HG03108 (cell line): Measurements from ENCODE around the gene ANKRD6.
"Not testable (repeated sequence)": the region's sequence is repeated elsewhere in the genome, so short reads cannot be mapped to it uniquely, and the experiment has no call there.

Experiments
- ATAC-seq: cut with Tn5 transposase; IDR thresholded peaks from one replicate; pipeline ENCODE4 v1.9.1; 2021; ENCODE audit warnings: moderate library complexity; ENCODE audit not compliant: unreplicated experiment

Gene ANKRD6

DNA sequence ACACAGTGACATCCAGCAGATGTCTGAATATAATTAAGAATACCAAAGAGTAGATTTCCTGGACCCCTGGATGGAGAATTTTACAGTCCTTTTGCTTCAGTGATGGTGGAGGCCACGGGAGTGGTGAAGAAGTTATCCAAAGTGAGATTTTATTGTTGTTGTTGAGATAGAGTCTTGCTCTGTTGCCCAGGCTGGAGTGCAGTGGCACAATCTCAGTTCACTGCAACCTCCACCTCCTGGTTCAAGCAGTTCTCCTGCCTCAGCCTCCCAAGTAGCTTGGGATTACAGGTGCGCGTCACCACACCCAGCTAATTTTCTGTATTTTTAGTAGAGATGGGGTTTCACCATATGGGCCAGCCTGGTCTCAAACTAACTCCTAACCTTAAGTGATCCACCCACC is 208.6 kb downstream of the ANKRD6 start:
- not testable (repeated sequence) for ATAC-seq

DNA sequence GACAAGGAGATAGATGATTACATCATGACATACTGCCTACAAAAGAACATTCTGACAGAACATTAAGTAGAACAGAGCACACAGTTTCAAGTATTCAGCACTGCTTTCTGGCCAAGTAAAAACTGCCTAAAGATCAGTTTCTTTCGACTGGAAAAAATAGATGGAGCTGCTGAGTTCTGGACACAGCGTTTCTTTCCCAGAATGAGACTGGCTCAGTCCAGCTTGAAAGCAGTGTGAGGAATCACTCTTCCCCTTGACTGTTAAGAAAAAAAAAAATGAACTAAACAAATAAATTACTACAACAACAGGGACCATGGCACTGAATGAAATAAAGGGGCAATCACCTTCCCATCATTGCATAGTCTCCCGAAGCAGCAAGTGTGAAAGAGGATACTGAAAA is 210.0 kb downstream of the ANKRD6 start:
- ATAC-seq = no peak

DNA sequence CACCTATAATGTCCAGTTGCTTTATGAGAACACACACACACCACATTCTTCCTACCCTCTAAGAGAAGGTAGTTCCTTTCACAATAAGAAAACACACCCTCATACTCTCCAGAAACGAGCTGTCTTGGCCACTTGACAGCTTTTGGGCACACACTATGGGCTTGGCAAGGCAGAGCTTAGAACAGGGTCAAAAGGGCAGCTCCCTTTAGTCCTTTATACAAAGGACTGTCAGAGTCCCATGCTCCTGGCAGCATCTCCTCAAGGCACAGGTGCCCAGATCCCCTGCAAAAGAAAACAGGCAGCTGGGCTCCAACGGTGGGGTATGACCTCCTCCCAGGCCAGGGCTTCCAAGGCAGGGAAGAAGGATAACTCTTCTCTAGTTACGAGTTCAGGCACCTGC is 210.5 kb downstream of the ANKRD6 start:
- ATAC-seq = no peak

DNA sequence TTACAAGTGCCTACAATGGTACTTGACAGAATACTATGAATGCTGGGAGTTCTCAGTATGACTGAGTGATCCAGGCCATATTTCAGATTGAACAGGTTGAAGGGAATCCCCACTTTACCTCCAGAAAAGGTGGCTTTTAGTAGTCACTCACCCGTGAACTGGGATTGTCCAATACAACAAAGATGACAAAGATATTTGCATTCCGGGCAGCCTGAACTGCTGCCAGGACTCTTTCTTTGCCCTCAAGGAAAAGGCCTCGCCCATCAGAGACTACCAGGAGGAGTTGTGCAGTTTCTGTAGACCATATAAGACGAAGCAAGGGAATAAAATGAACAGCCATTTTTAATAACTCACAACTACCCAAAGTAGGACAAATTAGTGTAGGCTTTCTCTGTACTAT is 211.9 kb downstream of the ANKRD6 start:
- no peak for ATAC-seq

DNA sequence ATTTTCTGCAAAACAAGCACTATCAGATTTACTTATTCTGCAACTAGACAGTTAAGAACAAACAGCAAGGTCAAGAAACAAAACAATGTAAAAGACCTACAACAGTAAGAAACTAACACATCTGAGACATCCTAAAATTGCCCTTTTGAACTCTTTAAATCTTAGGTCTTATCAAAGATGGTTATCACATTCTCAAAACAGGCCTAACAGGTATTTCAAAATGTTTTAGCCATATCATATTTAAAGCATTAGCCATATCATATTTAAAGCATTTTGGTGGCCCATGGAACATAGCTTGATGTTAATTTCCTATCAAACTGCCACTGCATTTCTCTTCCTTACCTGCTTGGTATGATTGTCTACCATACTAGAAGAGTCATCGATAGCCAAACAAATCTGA is 216.7 kb downstream of the ANKRD6 start:
- no peak for ATAC-seq

DNA sequence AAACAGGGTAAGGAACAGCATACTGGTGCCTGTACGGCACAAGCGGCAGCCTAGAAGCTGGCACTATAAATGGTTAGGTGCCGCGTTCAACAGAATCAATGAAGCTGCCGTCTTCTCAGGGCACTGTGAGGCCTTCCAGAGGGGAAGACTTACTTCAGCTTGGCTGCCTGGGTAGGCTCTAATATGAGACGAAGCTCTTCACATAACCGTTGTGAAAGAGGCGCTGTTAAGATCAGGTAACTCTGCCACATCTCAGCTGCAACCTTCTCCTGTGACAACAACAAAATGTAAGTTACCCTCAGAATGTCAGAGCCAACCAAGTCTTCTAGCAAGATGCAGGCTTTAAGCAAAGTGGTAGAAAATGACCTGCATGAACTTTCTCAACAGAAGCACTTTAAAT is 217.6 kb downstream of the ANKRD6 start:
- no peak for ATAC-seq

DNA sequence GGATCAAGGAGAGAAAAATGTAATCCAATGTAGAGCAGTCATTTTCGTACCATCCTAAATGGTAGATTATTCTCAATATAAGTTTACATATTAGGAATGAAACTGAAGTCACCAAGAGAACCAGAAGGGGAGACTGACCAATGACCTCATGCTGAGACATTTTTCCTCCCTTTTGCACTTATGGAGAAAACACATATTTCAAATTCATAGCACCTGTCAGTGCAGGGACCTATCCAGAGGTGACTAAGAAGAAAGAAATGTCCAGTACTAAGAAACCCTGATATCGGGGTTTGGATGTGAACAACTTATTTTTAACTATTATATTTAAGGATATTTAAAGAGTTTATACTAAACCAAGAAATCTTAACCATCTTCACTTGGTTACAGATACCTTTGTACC is 222.2 kb downstream of the ANKRD6 start:
- ATAC-seq = no peak

DNA sequence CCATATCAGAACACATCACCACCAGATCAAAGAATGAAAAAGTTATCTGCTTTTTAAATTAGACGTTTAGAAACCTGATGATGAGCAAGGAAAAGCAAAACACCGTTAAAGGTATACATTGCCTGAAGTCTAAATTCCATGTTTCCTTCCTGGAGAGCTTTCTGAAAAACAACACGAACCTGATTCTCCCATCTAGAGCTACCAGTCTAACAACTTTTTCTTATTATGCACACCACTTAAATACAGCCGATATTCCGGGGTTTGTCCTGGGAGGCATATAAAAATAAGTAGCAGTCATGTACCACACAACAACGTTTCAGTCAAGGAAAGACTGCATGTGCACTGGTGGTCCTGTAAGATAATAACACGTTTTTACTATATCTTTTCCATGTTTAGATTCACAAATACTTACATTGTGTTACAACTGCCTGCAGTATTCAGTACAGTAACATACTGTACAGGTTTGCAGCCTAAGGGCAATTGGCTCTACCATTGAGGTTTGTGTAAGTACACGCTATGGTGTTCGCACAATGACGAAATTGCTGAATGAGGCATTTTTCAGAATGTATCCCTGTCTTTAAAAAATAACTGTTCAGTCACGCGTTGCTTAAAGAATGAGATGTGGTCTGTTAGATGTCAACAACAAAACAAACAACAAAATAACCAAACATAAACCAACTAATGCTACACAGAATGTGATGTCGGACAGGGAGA is 224.7 kb downstream of the ANKRD6 start:
- no peak for ATAC-seq

DNA sequence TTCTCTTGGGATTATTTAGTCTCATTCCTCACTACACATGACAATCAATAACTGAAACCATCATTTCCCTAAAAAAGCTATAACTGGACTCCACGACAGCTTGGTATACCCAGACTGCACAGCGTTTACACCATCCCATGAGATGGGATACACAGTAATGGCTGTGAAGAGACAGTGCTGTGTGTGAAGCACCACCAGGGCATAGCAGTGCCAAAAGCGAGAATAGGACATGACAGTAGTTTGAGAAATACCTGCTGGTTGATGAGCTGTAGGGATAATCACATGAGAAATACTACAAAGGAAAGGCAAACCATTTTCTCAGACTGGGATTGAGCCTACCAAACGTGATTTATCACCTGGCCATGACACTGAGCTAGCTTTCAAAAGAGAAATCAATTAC is 228.0 kb downstream of the ANKRD6 start:
- ATAC-seq = no peak

DNA sequence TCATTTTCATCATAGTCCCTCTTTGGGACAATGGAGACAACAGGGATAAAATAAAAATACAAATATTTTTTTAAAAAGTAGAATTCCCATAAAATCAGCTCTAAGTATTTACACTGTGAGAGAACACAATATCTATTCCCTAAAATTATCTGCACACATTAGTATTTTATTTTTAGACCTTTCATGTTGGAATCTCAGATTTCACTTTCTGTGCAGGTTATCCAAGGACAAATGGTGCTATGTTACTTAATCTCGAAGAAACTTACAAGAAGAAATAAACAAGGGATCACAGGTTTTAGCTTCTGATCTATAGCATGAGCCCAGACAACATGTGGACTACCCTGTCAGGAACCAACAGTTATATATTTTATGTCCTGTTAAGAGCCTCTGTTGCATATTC is 228.6 kb downstream of the ANKRD6 start:
- ATAC-seq = no peak

DNA sequence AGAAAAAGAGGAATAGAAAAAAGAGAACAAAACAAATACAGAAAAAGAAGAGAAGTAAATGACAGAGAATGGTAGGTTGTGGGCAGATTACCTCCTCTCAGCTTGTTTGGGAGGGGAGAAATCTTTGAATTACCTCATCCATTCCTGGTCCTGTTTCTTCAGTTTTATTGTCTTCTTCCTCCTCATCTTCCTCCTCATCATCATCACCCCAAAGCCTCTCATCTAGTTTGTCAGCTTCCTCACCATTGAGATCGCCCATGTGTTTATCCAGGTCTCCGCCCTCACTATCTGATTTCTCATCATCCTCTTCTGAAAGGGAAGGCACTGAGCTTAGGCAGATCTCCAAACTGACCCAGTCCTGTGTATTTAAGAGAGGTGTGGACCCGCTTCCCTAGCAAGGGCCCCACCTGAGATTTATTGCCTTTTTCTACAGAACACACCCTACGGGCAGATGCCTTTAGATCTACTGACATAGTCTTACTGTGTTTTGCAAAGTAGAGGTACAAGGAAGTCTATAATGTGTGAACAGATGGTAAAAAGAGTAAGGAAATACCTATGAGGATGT is 229.8 kb downstream of the ANKRD6 start:
- ATAC-seq = no peak

DNA sequence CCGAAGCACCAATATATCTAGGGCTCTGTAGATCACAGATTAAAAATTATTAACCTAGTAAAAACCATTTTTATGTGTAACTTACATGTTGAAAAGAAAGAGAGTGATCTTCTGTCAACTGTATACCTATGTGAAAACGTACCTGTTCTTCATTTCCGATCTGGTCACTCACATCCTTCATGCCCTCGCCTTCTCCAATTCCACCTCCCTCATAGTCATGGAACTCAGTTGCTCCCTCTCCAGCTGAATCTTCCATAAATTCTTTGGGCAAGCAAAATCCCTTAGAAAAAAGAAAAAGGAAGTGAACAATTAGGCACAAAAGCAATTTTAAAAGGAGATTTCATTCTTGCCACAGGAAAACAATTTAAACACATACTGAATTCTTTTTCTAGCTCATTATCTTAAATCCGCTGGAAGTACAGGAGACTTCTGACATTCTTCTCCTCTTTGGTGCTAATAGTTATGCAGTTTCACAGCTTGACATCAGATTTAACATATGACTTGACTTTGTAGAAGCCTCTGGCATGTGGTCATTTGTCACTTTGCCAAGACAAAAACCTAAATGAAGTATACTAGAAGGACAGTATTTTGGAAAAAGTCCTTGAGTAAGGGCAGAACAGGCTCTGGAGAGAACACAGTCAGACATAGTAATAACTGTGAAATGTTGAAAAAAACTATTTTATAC is 235.1 kb downstream of the ANKRD6 start:
- no peak for ATAC-seq

DNA sequence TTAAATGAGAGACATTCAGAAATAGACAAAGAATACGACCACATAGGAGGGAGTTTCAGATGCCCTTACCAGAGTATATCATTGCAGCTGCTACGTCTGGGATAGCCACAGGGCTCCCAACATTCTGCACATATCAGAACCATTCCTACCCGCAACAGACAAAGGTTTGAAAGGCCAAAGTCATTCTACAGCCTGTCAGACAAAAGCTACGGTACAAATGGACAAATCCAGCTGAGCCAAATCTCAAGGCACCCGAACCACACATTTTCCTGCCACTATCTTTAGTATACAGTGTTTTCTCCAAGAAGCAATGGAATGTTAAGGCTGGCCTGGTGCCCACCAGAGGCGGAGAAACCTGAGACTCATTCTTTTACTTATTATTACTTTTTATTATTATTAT is 236.1 kb downstream of the ANKRD6 start:
- ATAC-seq = no peak

DNA sequence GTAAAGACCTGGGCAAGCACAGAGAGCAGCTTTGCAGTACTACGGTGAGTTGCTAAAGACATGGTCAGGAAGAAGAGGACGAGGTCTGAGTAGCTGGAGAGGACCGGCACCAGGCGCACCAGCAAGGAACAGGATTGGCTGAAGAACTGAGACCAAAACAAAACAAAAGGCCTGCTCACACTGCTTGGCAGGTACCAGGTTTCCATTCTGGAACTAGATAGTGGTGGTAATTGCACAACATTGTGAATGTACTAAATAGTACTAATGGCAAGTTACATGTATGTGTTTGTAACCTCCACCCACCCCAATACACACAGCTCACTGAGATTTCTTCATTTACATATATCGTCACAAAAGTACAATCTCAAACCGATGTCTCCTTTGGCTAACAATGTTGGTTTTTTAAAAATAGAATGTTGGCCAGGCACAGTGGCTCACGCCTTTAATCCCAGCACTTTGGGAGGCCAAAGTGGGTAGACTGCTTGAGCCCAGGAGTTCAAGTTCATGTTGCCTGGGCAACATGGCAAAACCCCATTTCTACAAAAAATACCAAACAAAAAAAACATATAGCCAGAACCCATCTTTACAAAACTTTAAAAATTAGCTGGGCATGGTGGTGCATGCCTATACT is 238.1 kb downstream of the ANKRD6 start:
- ATAC-seq = no peak

DNA sequence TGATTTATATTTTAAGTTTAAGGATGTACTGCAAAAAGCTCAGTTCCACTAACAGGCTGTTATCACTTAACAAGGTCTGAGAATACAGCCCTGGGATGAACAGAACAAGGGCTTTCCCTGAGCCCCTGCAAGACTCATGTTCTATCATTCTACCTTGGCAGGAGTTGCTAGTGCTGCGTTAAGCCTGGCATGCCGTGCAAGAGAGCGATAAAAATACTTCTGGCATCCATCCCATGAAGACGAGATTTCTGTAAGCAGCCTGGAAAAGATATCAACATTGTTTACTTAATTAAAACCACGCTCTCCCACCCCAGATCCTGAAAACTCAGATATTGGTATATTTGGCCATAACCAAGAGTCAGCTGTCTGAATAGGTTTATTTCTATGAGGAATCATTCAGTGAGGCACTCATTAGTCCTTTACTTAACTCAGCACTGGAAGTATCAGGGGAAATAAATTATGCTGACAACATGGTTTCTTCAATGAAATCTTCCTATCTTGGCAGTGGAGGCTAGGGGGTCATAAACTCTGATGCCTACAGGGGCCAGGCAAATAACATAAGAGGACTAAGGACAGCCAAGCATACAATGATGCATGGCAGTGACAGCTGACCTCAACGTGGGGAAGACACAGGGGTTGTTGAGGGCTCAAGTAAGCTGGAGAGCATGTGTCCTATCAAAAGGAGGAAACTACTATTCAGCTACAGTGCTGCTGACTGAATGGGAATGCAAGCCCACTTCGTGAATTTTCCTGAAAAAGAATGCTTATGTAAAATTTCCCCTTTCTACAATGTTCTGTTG is 243.2 kb downstream of the ANKRD6 start:
- ATAC-seq = no peak

DNA sequence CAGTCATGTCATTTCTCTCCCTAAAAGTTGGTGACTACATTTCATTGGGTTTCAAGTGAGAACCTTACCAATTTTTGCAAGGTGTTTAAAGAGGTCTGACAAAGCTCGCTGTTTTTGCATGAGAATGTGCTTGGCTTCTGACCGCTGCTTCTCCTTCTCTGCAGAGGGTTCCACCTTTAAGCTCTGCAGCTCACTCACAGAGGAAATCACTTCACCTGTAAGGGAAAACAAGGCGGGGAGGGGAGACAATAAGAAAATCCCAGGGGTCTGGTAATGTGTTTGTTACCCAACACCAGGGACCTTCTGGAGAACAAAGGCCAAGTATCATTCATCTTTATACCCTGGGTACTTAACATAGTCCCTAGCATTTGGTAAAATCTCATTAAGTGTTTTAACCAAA is 245.6 kb downstream of the ANKRD6 start:
- ATAC-seq = no peak

DNA sequence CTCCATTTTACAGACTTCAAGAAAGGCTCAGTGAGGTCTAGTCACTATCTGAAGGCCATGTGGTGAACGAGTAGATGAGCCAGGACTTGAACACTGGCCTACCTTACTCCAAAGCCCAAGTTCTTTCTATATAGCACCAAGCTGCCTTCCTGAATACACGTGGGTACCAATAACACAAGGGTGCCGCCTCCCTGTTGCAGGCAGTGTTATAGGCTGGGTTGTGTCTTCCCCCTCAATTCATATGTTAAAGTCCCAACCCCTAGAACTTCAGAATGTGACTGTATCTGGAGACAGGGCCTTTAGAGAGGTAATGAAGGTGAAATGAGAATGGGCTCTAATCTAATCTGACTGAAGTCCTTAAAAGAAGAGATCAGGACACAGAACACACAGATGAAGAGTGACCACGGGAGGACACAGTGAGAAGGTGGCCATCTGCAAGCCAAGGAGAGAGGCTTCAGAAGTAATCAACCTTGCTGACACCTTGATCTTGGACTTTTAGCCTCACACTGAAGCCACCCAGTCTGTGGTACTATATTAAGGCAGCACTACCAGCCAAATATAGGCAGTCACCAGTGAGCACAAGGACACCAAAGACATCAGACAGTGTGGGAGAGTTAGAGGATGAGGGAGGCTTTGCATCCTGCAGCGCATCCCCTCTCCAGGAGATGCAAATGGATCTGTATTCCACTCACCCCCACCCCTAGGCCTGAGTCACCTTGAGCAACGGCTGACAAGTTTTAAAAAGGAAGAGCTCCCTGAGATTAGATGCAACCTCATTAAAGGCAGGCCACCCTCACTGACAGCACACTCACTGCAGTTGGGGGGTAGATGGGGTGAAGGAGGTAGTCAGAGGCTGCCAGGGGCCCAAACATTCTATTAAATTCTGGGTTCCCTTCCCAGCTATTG is 246.5 kb downstream of the ANKRD6 start:
- ATAC-seq = no peak

DNA sequence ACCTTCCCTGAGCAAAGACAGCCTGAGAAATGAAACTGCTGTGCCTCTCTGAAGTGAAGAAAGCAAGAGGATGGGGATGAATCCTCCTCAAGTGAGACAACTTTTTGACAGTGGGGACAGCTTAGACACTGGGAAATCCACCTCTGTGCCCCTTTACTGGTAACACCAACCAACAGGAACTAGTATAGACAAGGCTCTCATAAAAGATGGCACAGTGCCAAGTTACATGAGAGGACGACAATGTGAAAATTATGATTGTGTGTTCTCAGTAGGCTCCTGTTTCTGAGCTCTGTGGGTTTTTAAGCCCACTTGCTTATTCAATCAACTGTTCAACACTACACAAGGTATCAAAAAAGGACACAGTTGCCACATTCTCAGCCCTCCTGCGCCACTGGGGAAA is 247.2 kb downstream of the ANKRD6 start:
- no peak for ATAC-seq

DNA sequence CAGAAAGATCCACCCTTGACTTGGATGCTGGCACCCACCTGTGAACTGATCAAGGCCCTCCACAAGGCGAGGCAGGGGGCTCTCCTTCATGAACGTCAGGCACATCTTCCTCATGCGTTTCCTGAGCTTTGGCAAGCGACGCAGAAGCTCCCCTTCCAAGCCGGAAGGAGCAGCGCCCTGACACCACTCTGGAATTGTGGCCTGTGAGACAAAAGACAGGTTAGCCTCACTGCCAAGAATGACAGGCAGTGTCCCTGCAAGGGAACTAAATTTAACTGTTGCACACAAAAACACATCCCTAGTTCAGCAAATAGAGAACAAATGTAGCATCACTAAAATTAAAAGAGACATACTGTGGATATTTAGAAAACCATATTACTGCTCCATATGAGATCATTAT is 247.6 kb downstream of the ANKRD6 start:
- no peak for ATAC-seq

DNA sequence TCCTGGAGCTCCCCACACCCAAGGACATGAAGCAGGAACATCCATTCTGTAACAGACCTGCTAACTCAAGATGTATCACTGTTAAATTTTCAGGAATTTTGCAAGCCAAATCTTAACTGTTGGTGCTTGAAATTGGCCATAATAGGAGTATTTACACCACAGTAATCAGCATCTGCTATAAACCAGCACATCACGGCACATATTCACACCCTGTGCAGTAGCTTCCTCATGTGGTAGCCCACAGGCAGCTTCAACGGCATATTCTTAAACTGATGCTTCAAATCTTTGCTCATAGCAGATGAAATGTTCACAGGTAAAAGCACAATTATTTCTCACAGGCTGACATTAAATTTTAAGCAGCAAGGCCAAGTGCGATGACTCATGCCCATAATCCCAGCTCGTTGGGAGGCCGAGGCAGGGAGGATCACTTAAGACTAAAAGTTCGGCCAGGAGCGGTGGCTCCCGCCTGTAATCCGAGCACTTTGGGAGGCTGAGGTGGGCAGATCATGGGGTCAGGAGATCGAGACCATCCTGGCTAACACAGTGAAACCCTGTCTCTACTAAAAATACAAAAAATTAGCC is 249.1 kb downstream of the ANKRD6 start:
- no peak for ATAC-seq
